HepG2 (cell line): ENCODE measurements around the gene TMEM266. TPM values are rescaled to one million over a fixed set of nuclear protein-coding genes. Genes with fewer than 3 reads are reported as not detected.

ENCODE experiments used
- ATAC-seq: fragments of 200-7000 bp; cut with Tn5 transposase; 3 replicates; pipeline ENCODE4 v1.9.1; 2020; ENCODE audit warnings: mild to moderate bottlenecking, moderate library complexity
- BruUV-seq: library from RNA; stranded (reverse); fragments of 400-500 nt; replicated peaks from 2 replicates; lab custom pipeline; 2021; lab: Mats Ljungman, UMichigan
- CTCF ChIA-PET: fragments of 300-600 bp; formaldehyde crosslinking; extraction: SDS; loops from one replicate; lab custom pipeline; 2021; ENCODE audit warnings: low total read pairs, inconsistent platforms, low intra/inter-chr PET ratio; lab: Yijun Ruan, JAX
- POLR2A ChIA-PET: fragments of 350-600 bp; sonication (Branson Sonifier 250); formaldehyde crosslinking; loops from one replicate; lab custom pipeline; 2020; ENCODE audit warnings: antibody characterized with exemption, inconsistent platforms; lab: Yijun Ruan, JAX
- DNase-seq: peaks from one replicate; pipeline ENCODE4 v3.0.0-alpha.2; 2015; ENCODE audit warnings: low spot score
- FAIRE-seq: peaks from 3 replicates; lab custom pipeline; 2011; peaks lifted over from hg19 to GRCh38; lab: Jason Lieb, UNC
- H2AFZ ChIP-seq: one replicate; pipeline ENCODE4 v1.6.1; 2011; ENCODE audit warnings: low read length, inconsistent platforms
- H3K27ac ChIP-seq: fragments of 300-600 bp; 3 replicates; pipeline ENCODE4 v1.8.0; 2011; ENCODE audit warnings: mixed run types, mild to moderate bottlenecking, mixed read lengths, low read length, inconsistent platforms; ENCODE audit not compliant: insufficient read depth; ENCODE audit errors: extremely low read length
- H3K27me3 ChIP-seq, 2 experiments: fragments of 200-600 bp in 1 of 2; 2 replicates in 1 of 2; 3 replicates in 1 of 2; pipeline versions ENCODE4 v1.6.0 to v1.8.0; 2011; ENCODE audit warnings: low read length in 2 of 2, mild to moderate bottlenecking in 2 of 2, moderate library complexity in 2 of 2, inconsistent platforms in 1 of 2; ENCODE audit not compliant: insufficient read depth in 2 of 2, control insufficient read depth in 1 of 2
- H3K36me3 ChIP-seq, 2 experiments: fragments of 200-600 bp in 1 of 2; replicated peaks in 1 of 2; 2 replicates in 1 of 2; 3 replicates in 1 of 2; pipeline versions ENCODE4 v1.5.1 to v1.8.0; 2011; ENCODE audit warnings: low read length in 2 of 2, inconsistent platforms in 1 of 2; ENCODE audit not compliant: insufficient read depth in 2 of 2, control insufficient read depth in 1 of 2
- H3K4me1 ChIP-seq: 2 replicates; pipeline ENCODE4 v1.5.1; 2012; ENCODE audit warnings: low read length, inconsistent platforms; ENCODE audit not compliant: insufficient read depth
- H3K4me2 ChIP-seq: 2 replicates; pipeline ENCODE4 v1.6.0; 2011; ENCODE audit warnings: low read depth, low read length, inconsistent platforms
- H3K4me3 ChIP-seq, 3 experiments: fragments of 200-600 bp in 1 of 3; sonication (generic), shearing (Covaris generic) in 1 of 3; replicated peaks in 1 of 3; 2 replicates each; pipeline ENCODE4 v1.5.1; 2011 to 2016; ENCODE audit warnings: low read length in 3 of 3, inconsistent platforms in 2 of 3, low read depth in 2 of 3, mild to moderate bottlenecking in 2 of 3, control low read depth in 1 of 3, mixed read lengths in 1 of 3; ENCODE audit not compliant: insufficient read depth in 1 of 3
- H3K79me2 ChIP-seq: one replicate; pipeline ENCODE4 v1.6.1; 2011; ENCODE audit warnings: low read length, inconsistent platforms; ENCODE audit not compliant: insufficient read depth
- H3K9ac ChIP-seq: 2 replicates; pipeline ENCODE4 v1.6.0; 2011; ENCODE audit warnings: mild to moderate bottlenecking, low read depth, low read length, inconsistent platforms; ENCODE audit not compliant: insufficient read depth
- H3K9me3 ChIP-seq: 2 replicates; pipeline ENCODE4 v1.5.1; 2012; ENCODE audit warnings: mild to moderate bottlenecking, low read length
- H4K20me1 ChIP-seq: 2 replicates; pipeline ENCODE4 v1.6.0; 2011; ENCODE audit warnings: inconsistent platforms, mild to moderate bottlenecking, low read length, moderate library complexity; ENCODE audit not compliant: insufficient read depth
- CENPX ChIP-seq: sonication (generic); formaldehyde crosslinking; IDR thresholded peaks from 2 replicates; pipeline ENCODE4 v1.9.0; 2021; ENCODE audit warnings: mild to moderate bottlenecking, missing genetic modification reagents, moderate library complexity
- NCOA5 ChIP-seq: sonication (generic); formaldehyde crosslinking; IDR thresholded peaks from 2 replicates; pipeline ENCODE4 v1.4.0; 2020; ENCODE audit warnings: missing genetic modification reagents
- ZBTB7B ChIP-seq: sonication (generic); formaldehyde crosslinking; IDR thresholded peaks from 2 replicates; pipeline ENCODE4 v1.4.0; 2020; ENCODE audit warnings: missing genetic modification reagents
- ZFP36L2 ChIP-seq: sonication (generic); formaldehyde crosslinking; IDR thresholded peaks from 2 replicates; pipeline ENCODE4 v1.4.0; 2020; ENCODE audit warnings: missing genetic modification reagents
- ZNF354B ChIP-seq: sonication (generic); formaldehyde crosslinking; IDR thresholded peaks from 2 replicates; pipeline ENCODE4 v1.8.0; 2022; ENCODE audit warnings: mild to moderate bottlenecking, missing genetic modification reagents
- ZNF546 ChIP-seq: sonication (generic); formaldehyde crosslinking; conservative IDR thresholded peaks from 2 replicates; pipeline ENCODE4 v1.8.1; 2023; ENCODE audit warnings: mild to moderate bottlenecking, missing genetic modification reagents
- ZNF629 ChIP-seq: sonication (generic); formaldehyde crosslinking; conservative IDR thresholded peaks from 2 replicates; pipeline ENCODE4 v1.5.0; 2020; ENCODE audit warnings: missing genetic modification reagents
- ZNF766 ChIP-seq: sonication (generic); formaldehyde crosslinking; IDR thresholded peaks from 2 replicates; pipeline ENCODE4 v1.5.0; 2020; ENCODE audit warnings: missing genetic modification reagents, borderline replicate concordance
- ZNF792 ChIP-seq: IDR thresholded peaks from 2 replicates; pipeline ENCODE4 v1.6.1; 2016
- ZSCAN30 ChIP-seq: sonication (generic); formaldehyde crosslinking; IDR thresholded peaks from 2 replicates; pipeline ENCODE4 v1.5.0; 2020; ENCODE audit warnings: mild to moderate bottlenecking, missing genetic modification reagents
- WGBS: methylation state at CpG from one replicate; pipeline ENCODE4 v1.1.6; 2017; ENCODE audit warnings: low lambda C conversion rate; 5-methylcytosine and 5-hydroxymethylcytosine counted together
- in situ Hi-C: cut with HindIII; loops from 2 replicates; pipeline ENCODE4 v1.10.0; 2017; ENCODE audit warnings: low pct_unique_long_range_greater_than_20kb; ENCODE audit not compliant: extremely low pct_ligation_motif_present
- intact Hi-C: fragments of 100-400 bp; cut with micrococcal nuclease; formaldehyde crosslinking; loops from one replicate; pipeline ENCODE4 v1.10.0; 2022; ENCODE audit not compliant: unreplicated experiment
- polyA plus RNA-seq, 8 experiments: library from polyadenylated mRNA; depleted of rRNA in 3 of 8; stranded (reverse) in 7 of 8; unstranded in 1 of 8; fragments of >200 nt; fragmentation: Illumina TruSeq in 4 of 8; extraction: Trizol in 4 of 8; gene quantifications; 2 replicates each; pipeline versions ENCODE4 v1.2.1 to v1.2.3, GENCODE V29; 2011 to 2016; ENCODE audit warnings: low read depth in 4 of 8, missing spikeins in 1 of 8, mixed read lengths in 1 of 8; ENCODE audit not compliant: insufficient read depth in 1 of 8
- total RNA-seq, 5 experiments: library from RNA; depleted of rRNA; stranded (reverse); fragments of >200 nt; fragmentation: Illumina TruSeq; extraction: Trizol; gene quantifications; 2 replicates each; pipeline ENCODE4 v1.2.3, GENCODE V29; 2016; ENCODE audit warnings: low read depth in 1 of 5
- TF ChIP-seq, protein P1 (sequence below): sonication (generic); formaldehyde crosslinking; IDR thresholded peaks from 2 replicates; pipeline ENCODE4 v1.4.0; 2020; ENCODE audit warnings: missing genetic modification reagents, mild to moderate bottlenecking, borderline replicate concordance
- TF ChIP-seq, protein P2 (sequence below): sonication (generic); formaldehyde crosslinking; IDR thresholded peaks from 2 replicates; pipeline ENCODE4 v1.4.0; 2020; ENCODE audit warnings: mild to moderate bottlenecking, missing genetic modification reagents
- TF ChIP-seq, protein P3 (sequence below): sonication (generic); formaldehyde crosslinking; IDR thresholded peaks from 2 replicates; pipeline ENCODE4 v1.8.1; 2023; ENCODE audit warnings: missing genetic modification reagents, mild to moderate bottlenecking, borderline replicate concordance
- TF ChIP-seq, protein P4 (sequence below): sonication (generic); formaldehyde crosslinking; IDR thresholded peaks from 2 replicates; pipeline ENCODE4 v1.4.0; 2020; ENCODE audit warnings: missing genetic modification reagents, borderline replicate concordance
- TF ChIP-seq, protein P5 (sequence below): IDR thresholded peaks from 2 replicates; pipeline ENCODE4 v1.6.1; 2016; ENCODE audit warnings: low read depth, borderline replicate concordance
- TF ChIP-seq, protein P6 (sequence below): sonication (generic); formaldehyde crosslinking; conservative IDR thresholded peaks from 2 replicates; pipeline ENCODE4 v1.4.0; 2020; ENCODE audit warnings: missing genetic modification reagents

The TMEM266 gene
- total and polyA plus RNA-seq, 2 of the 13 experiments (the other 11 are each of a cell fraction or from before 2014, with no cell fraction given): 0.04 TPM; not detected in 1

DNA sequence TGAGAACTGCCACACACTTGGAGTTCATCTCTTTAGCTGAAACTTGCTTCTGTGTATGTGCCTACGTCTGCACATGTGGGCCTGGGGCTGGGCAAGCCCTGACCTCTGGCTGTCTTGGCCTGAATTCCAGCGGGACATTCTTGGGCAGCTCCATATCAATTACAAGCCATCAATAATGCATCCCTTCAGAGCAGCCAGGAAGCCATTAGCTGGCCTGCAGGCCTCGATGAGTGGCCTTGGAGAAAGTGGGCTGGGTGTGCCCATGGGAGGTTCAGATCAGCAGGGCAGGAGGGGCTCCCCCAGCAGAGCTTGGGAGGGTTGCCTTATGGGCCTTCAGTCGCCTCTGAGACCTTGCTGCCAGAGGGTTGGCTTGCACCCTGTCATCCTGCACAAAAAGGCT is 127.4 kb downstream of the TMEM266 start:
- POLR2A ChIA-PET: interaction anchor here (0.9 kb wide), 1 partner anchor 9 kb away, joined by 3 read pairs; no protein-coding TSS in a partner anchor
- no peak overlapping the region for H3K4me2 ChIP-seq

More for the DNA sequence above, 127.4 kb downstream of the TMEM266 start:
- Histone ChIP-seq H3K79me2 (no peaks in the 10 kb centered on the region), H3K27ac (no peak overlapping the region), H4K20me1 (no peaks in the 10 kb centered on the region), H3K9ac (no peak overlapping the region), H2AFZ (no peak overlapping the region), H3K27me3 (peaks cover 1 to 21% of the 10 kb centered on the region in 2 experiments; a peak in 4 of 5 replicates), H3K4me3 (no peak overlapping the region), H3K4me1 (peaks cover 31% of the 10 kb centered on the region), H3K9me3 (no peaks in the 10 kb centered on the region), H3K36me3 (no peaks in the 10 kb centered on the region)
- FAIRE-seq (no peak), DNase-seq (no peak), ATAC-seq (no peak)
- TF ChIP-seq ZNF354B (CRISPR knock-in tag) (no peak), CENPX (CRISPR knock-in tag) (no peak), ZNF792 (CRISPR knock-in tag) (no peak), ZNF766 (no peak), ZFP36L2 (no peak), ZSCAN30 (CRISPR knock-in tag) (no peak), NCOA5 (no peak), ZBTB7B (CRISPR knock-in tag) (no peak), ZNF629 (no peak), ZNF546 (CRISPR knock-in tag) (no peak)
- TF ChIP-seq, protein P1, sequence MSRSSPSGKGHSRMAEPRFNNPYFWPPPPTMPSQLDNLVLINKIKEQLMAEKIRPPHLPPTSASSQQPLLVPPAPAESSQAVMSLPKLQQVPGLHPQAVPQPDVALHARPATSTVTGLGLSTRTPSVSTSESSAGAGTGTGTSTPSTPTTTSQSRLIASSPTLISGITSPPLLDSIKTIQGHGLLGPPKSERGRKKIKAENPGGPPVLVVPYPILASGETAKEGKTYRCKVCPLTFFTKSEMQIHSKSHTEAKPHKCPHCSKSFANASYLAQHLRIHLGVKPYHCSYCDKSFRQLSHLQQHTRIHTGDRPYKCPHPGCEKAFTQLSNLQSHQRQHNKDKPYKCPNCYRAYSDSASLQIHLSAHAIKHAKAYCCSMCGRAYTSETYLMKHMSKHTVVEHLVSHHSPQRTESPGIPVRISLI (CRISPR knock-in tag): no peak
- TF ChIP-seq, protein P2, sequence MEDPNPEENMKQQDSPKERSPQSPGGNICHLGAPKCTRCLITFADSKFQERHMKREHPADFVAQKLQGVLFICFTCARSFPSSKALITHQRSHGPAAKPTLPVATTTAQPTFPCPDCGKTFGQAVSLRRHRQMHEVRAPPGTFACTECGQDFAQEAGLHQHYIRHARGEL (CRISPR knock-in tag): no peak
- TF ChIP-seq, protein P3, sequence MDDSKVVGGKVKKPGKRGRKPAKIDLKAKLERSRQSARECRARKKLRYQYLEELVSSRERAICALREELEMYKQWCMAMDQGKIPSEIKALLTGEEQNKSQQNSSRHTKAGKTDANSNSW (CRISPR knock-in tag): no peak
- TF ChIP-seq, protein P4, sequence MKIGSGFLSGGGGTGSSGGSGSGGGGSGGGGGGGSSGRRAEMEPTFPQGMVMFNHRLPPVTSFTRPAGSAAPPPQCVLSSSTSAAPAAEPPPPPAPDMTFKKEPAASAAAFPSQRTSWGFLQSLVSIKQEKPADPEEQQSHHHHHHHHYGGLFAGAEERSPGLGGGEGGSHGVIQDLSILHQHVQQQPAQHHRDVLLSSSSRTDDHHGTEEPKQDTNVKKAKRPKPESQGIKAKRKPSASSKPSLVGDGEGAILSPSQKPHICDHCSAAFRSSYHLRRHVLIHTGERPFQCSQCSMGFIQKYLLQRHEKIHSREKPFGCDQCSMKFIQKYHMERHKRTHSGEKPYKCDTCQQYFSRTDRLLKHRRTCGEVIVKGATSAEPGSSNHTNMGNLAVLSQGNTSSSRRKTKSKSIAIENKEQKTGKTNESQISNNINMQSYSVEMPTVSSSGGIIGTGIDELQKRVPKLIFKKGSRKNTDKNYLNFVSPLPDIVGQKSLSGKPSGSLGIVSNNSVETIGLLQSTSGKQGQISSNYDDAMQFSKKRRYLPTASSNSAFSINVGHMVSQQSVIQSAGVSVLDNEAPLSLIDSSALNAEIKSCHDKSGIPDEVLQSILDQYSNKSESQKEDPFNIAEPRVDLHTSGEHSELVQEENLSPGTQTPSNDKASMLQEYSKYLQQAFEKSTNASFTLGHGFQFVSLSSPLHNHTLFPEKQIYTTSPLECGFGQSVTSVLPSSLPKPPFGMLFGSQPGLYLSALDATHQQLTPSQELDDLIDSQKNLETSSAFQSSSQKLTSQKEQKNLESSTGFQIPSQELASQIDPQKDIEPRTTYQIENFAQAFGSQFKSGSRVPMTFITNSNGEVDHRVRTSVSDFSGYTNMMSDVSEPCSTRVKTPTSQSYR (CRISPR knock-in tag): no peak
- TF ChIP-seq, protein P5, sequence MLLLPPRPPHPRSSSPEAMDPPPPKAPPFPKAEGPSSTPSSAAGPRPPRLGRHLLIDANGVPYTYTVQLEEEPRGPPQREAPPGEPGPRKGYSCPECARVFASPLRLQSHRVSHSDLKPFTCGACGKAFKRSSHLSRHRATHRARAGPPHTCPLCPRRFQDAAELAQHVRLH (CRISPR knock-in tag): no peak
- TF ChIP-seq, protein P6, sequence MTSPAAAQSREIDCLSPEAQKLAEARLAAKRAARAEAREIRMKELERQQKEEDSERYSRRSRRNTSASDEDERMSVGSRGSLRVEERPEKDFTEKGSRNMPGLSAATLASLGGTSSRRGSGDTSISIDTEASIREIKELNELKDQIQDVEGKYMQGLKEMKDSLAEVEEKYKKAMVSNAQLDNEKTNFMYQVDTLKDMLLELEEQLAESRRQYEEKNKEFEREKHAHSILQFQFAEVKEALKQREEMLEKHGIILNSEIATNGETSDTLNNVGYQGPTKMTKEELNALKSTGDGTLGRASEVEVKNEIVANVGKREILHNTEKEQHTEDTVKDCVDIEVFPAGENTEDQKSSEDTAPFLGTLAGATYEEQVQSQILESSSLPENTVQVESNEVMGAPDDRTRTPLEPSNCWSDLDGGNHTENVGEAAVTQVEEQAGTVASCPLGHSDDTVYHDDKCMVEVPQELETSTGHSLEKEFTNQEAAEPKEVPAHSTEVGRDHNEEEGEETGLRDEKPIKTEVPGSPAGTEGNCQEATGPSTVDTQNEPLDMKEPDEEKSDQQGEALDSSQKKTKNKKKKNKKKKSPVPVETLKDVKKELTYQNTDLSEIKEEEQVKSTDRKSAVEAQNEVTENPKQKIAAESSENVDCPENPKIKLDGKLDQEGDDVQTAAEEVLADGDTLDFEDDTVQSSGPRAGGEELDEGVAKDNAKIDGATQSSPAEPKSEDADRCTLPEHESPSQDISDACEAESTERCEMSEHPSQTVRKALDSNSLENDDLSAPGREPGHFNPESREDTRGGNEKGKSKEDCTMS (CRISPR knock-in tag): no peak
- CTCF ChIA-PET: no interaction called here
- BruUV-seq: no TSS peak
- intact Hi-C loops: no loop called here
- in situ Hi-C loops: no loop called here
- WGBS: no CpG with 5 or more reads among the region's 4 CpGs
